Measurements from ENCODE around the gene FAM110A.

GRCh38 chr20:871948-872347, 38.4 kb downstream of the FAM110A start:
- TF ChIP-seq FOXK2 (IDR thresholded peaks at IDR 0.05) (no peak), FOXM1 (IDR thresholded peaks at IDR 0.05; ENCODE audit: borderline replicate concordance) (no peak)

Data from HEK293T (cell line).